HEK293 (cell line): ENCODE data around the gene ANKFN1.

Source experiments
- CTCF ChIA-PET: fragments of 350-600 bp; formaldehyde crosslinking; extraction: SDS; loops from one replicate; lab custom pipeline; 2021; ENCODE audit warnings: antibody characterized with exemption; lab: Yijun Ruan, JAX
- POLR2A ChIA-PET: fragments of 300-600 bp; formaldehyde crosslinking; extraction: SDS; loops from one replicate; lab custom pipeline; 2020; ENCODE audit warnings: antibody characterized with exemption, inconsistent platforms; lab: Yijun Ruan, JAX
- H3K27ac ChIP-seq: fragments of 200-500 bp; sonication (Bioruptor generic); 2 replicates; pipeline ENCODE4 v1.5.1; 2014; ENCODE audit warnings: low read depth, low read length, control low read depth, inconsistent platforms; ENCODE audit errors: extremely low read depth
- H3K36me3 ChIP-seq, 2 experiments: fragments of 200-500 bp in 1 of 2; sonication (Bioruptor generic) in 1 of 2; 1 replicate in 1 of 2; 2 replicates in 1 of 2; pipeline ENCODE4 v1.5.1; 2014 to 2017; ENCODE audit warnings: inconsistent platforms in 2 of 2, low read length in 2 of 2; ENCODE audit not compliant: control insufficient read depth in 2 of 2, insufficient read depth in 1 of 2
- H3K4me1 ChIP-seq: fragments of 200-500 bp; sonication (Bioruptor generic); 2 replicates; pipeline ENCODE4 v1.5.1; 2014; ENCODE audit warnings: mild to moderate bottlenecking, low read length, inconsistent platforms; ENCODE audit not compliant: control insufficient read depth, insufficient read depth
- H3K4me3 ChIP-seq: 2 replicates; pipeline ENCODE4 v1.5.1; 2011; ENCODE audit warnings: low read depth, mild to moderate bottlenecking, control low read depth, low read length, moderate library complexity
- H3K9me3 ChIP-seq: fragments of 200-500 bp; sonication (Bioruptor generic); 2 replicates; pipeline ENCODE4 v1.5.1; 2014; ENCODE audit warnings: low read depth, low read length, inconsistent platforms; ENCODE audit not compliant: control insufficient read depth, insufficient read depth
- FEZF1 ChIP-seq: fragments of 450-650 bp; formaldehyde crosslinking; IDR thresholded peaks from 2 replicates; pipeline ENCODE4 v1.5.1; 2016; ENCODE audit warnings: missing biosample characterization, missing genetic modification characterization
- GLI2 ChIP-seq: fragments of 450-650 bp; formaldehyde crosslinking; IDR thresholded peaks from 2 replicates; pipeline ENCODE4; 2017; ENCODE audit warnings: missing biosample characterization, missing genetic modification characterization, low read depth, borderline replicate concordance
- KLF1 ChIP-seq: fragments of 450-650 bp; formaldehyde crosslinking; IDR thresholded peaks from 2 replicates; pipeline ENCODE4 v1.5.1; 2016; ENCODE audit warnings: missing biosample characterization, missing genetic modification characterization
- KLF8 ChIP-seq: fragments of 450-650 bp; formaldehyde crosslinking; IDR thresholded peaks from 2 replicates; pipeline ENCODE4 v1.5.1; 2016; ENCODE audit warnings: missing biosample characterization, missing genetic modification characterization
- OVOL3 ChIP-seq: fragments of 450-650 bp; formaldehyde crosslinking; IDR thresholded peaks from 2 replicates; pipeline ENCODE4 v1.5.1; 2016; ENCODE audit warnings: missing biosample characterization, missing genetic modification characterization
- PRDM4 ChIP-seq: fragments of 450-650 bp; formaldehyde crosslinking; IDR thresholded peaks from 2 replicates; pipeline ENCODE4 v1.5.1; 2017; ENCODE audit warnings: missing biosample characterization, missing genetic modification characterization
- REPIN1 ChIP-seq: fragments of 450-650 bp; formaldehyde crosslinking; IDR thresholded peaks from 2 replicates; pipeline ENCODE4 v1.5.1; 2017; ENCODE audit warnings: missing biosample characterization, missing genetic modification characterization, low read depth
- REST ChIP-seq: fragments of 450-650 bp; formaldehyde crosslinking; IDR thresholded peaks from 2 replicates; pipeline ENCODE4 v1.5.1; 2016; ENCODE audit warnings: missing biosample characterization, missing genetic modification characterization
- SCRT1 ChIP-seq: fragments of 450-650 bp; formaldehyde crosslinking; IDR thresholded peaks from 2 replicates; pipeline ENCODE4 v1.5.1; 2016; ENCODE audit warnings: missing biosample characterization, missing genetic modification characterization, borderline replicate concordance
- TCF7L2 ChIP-seq: IDR thresholded peaks from 2 replicates; pipeline ENCODE4 v1.6.1; 2011; ENCODE audit warnings: low read depth, mild to moderate bottlenecking, inconsistent platforms, low read length, moderate library complexity, borderline replicate concordance
- YY2 ChIP-seq: fragments of 450-650 bp; formaldehyde crosslinking; IDR thresholded peaks from 2 replicates; pipeline ENCODE4 v1.5.1; 2016; ENCODE audit warnings: missing biosample characterization, missing genetic modification characterization
- ZFP37 ChIP-seq: fragments of 450-650 bp; formaldehyde crosslinking; IDR thresholded peaks from 2 replicates; pipeline ENCODE4 v1.5.1; 2016; ENCODE audit warnings: missing biosample characterization, missing genetic modification characterization
- ZNF155 ChIP-seq: fragments of 450-650 bp; formaldehyde crosslinking; IDR thresholded peaks from 2 replicates; pipeline ENCODE4 v1.5.1; 2016; ENCODE audit warnings: missing biosample characterization, missing genetic modification characterization
- ZNF2 ChIP-seq: fragments of 450-650 bp; formaldehyde crosslinking; IDR thresholded peaks from 2 replicates; pipeline ENCODE4 v1.5.1; 2016; ENCODE audit warnings: missing biosample characterization, missing genetic modification characterization
- ZNF426 ChIP-seq: fragments of 450-650 bp; formaldehyde crosslinking; IDR thresholded peaks from 2 replicates; pipeline ENCODE4 v1.5.1; 2017; ENCODE audit warnings: missing biosample characterization, missing genetic modification characterization, mild to moderate bottlenecking, inconsistent platforms, moderate library complexity
- ZNF488 ChIP-seq: fragments of 450-650 bp; formaldehyde crosslinking; IDR thresholded peaks from 2 replicates; pipeline ENCODE4 v1.5.1; 2016; ENCODE audit warnings: missing biosample characterization, missing genetic modification characterization
- ZNF555 ChIP-seq: fragments of 450-650 bp; formaldehyde crosslinking; conservative IDR thresholded peaks from 2 replicates; pipeline ENCODE4 v1.5.1; 2017; ENCODE audit warnings: missing biosample characterization, mild to moderate bottlenecking, missing genetic modification characterization, inconsistent platforms
- ZNF558 ChIP-seq: fragments of 450-650 bp; formaldehyde crosslinking; IDR thresholded peaks from 2 replicates; pipeline ENCODE4 v1.5.1; 2016; ENCODE audit warnings: missing biosample characterization, missing genetic modification characterization
- ZNF621 ChIP-seq: fragments of 450-650 bp; formaldehyde crosslinking; IDR thresholded peaks from 2 replicates; pipeline ENCODE4 v1.5.1; 2017; ENCODE audit warnings: missing biosample characterization, missing genetic modification characterization
- ZNF629 ChIP-seq: fragments of 450-650 bp; formaldehyde crosslinking; IDR thresholded peaks from 2 replicates; pipeline ENCODE4 v1.5.1; 2017; ENCODE audit warnings: missing biosample characterization, missing genetic modification characterization
- ZNF843 ChIP-seq: fragments of 450-650 bp; formaldehyde crosslinking; IDR thresholded peaks from 2 replicates; pipeline ENCODE4 v1.5.1; 2016; ENCODE audit warnings: missing biosample characterization, missing genetic modification characterization

ANKFN1 gene

GRCh38 chr17:56431736-56432135 lies 278.5 kb downstream of the ANKFN1 start:
- no peak overlapping the region for H3K4me3 ChIP-seq
- CTCF ChIA-PET: no interaction called here
- TF ChIP-seq ZFP37 (tag by site-specific recombination): no peak
- H3K27ac ChIP-seq: no peak overlapping the region
- H3K36me3 ChIP-seq: no peaks in the 10 kb centered on the region
- H3K4me1 ChIP-seq: no peaks in the 10 kb centered on the region
- POLR2A ChIA-PET: no interaction called here
- H3K9me3 ChIP-seq: no peaks in the 10 kb centered on the region

GRCh38 chr17:56432443-56432842 lies 279.2 kb downstream of the ANKFN1 start:
- Histone ChIP-seq H3K36me3 (no peaks in the 10 kb centered on the region), H3K27ac (no peak overlapping the region), H3K4me1 (no peaks in the 10 kb centered on the region), H3K4me3 (no peak overlapping the region), H3K9me3 (no peaks in the 10 kb centered on the region)
- TF ChIP-seq TCF7L2: no peak
- no peak for TF ChIP-seq ZNF621 (tag by site-specific recombination)
- no peak for TF ChIP-seq REPIN1 (tag by site-specific recombination)
- no peak for TF ChIP-seq PRDM4 (tag by site-specific recombination)
- no peak for TF ChIP-seq ZNF2 (tag by site-specific recombination)
- TF ChIP-seq GLI2: no peak
- TF ChIP-seq SCRT1 (tag by site-specific recombination): no peak
- TF ChIP-seq OVOL3 (tag by site-specific recombination): no peak
- no peak for TF ChIP-seq ZNF555
- no peak for TF ChIP-seq REST
- TF ChIP-seq ZNF426: no peak
- TF ChIP-seq ZNF155 (tag by site-specific recombination): no peak
- no peak for TF ChIP-seq KLF1 (tag by site-specific recombination)
- no peak for TF ChIP-seq ZNF629 (tag by site-specific recombination)
- no peak for TF ChIP-seq ZNF558 (tag by site-specific recombination)
- TF ChIP-seq YY2 (tag by site-specific recombination): no peak
- TF ChIP-seq KLF8 (tag by site-specific recombination): no peak
- TF ChIP-seq ZNF488 (tag by site-specific recombination): no peak
- TF ChIP-seq ZNF843 (tag by site-specific recombination): no peak
- no peak for TF ChIP-seq FEZF1
- ChIA-PET CTCF (no interaction called here), POLR2A (no interaction called here)
